Astrocyte (in vitro differentiated cells and primary cell): ENCODE measurements around the gene HPS5.

Source experiments
- CTCF ChIP-seq: IDR thresholded peaks from 2 replicates; pipeline ENCODE4 v1.5.1; 2011; ENCODE audit warnings: low read depth, mild to moderate bottlenecking, inconsistent platforms, low read length, moderate library complexity; ENCODE audit not compliant: insufficient read depth
- EZH2 ChIP-seq: IDR thresholded peaks from 2 replicates; pipeline ENCODE4 v1.6.1; 2012; ENCODE audit warnings: mild to moderate bottlenecking, low read length, inconsistent platforms; ENCODE audit not compliant: insufficient read depth

- TF ChIP-seq CTCF (no peak), EZH2 (no peak)
Measured at GRCh38 chr11:18285841-18286240, 36.1 kb downstream of the HPS5 start.
